Right lobe of liver (tissue), 4 donors: Measurements from ENCODE around the gene ADPRHL1.
"Not testable (repeated sequence)": the region's sequence is repeated elsewhere in the genome, so short reads cannot be mapped to it uniquely, and the experiment has no call there.

Experiments used
- CTCF ChIP-seq, 4 donors: fragments of 200-600 bp in 3 of 4; fragments of 450-650 bp in 1 of 4; IDR thresholded peaks; one replicate each; pipeline versions ENCODE4 v1.5.1 to v1.8.0; 2016 to 2022; ENCODE audit warnings: antibody characterized with exemption in 4 of 4, mild to moderate bottlenecking in 2 of 4
- POLR2A ChIP-seq: fragments of 450-650 bp; IDR thresholded peaks from one replicate; pipeline ENCODE4 v1.6.1; 2017; ENCODE audit warnings: antibody characterized with exemption, mild to moderate bottlenecking
- donor health status: DM: no; HTN: no; CAD: no.
- donor health status: DM: no; HTN: no; CAD: no.
- donor health status: DM: no; HTN: yes; CAD: no.

DNA sequence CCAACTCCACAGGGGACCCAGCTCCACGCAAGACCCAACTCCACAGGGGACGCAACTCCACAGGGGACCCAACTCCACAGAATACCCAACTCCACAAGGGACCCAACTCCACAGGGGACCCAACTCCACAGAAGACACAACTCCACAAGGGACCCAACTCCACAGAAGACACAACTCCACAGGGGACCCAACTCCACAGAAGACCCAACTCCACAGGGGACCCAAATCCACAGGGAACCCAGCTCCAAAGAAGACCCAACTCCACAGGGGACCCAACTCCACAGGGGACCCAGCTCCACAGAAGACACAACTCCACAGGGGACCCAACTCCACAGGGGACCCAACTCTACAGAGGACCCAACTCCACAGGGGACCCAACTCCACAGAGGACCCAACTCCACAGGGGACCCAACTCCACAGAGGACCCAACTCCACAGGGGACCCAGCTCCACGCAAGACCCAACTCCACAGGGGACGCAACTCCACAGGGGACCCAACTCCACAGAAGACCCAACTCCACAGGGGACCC is 17.4 kb upstream of the ADPRHL1 start:
- not testable (repeated sequence) for TF ChIP-seq CTCF (IDR thresholded peaks at IDR 0.05); POLR2A
